HepG2 (cell line): ENCODE results near the gene TMEM86B. TPM values are rescaled to one million over a fixed set of nuclear protein-coding genes. Genes with fewer than 3 reads are reported as not detected.

Experiments
- ATAC-seq: fragments of 200-7000 bp; cut with Tn5 transposase; 3 replicates; pipeline ENCODE4 v1.9.1; 2020; ENCODE audit warnings: mild to moderate bottlenecking, moderate library complexity
- BruUV-seq: library from RNA; stranded (reverse); fragments of 400-500 nt; replicated peaks from 2 replicates; lab custom pipeline; 2021; lab: Mats Ljungman, UMichigan
- CTCF ChIA-PET: fragments of 300-600 bp; formaldehyde crosslinking; extraction: SDS; loops from one replicate; lab custom pipeline; 2021; ENCODE audit warnings: low total read pairs, inconsistent platforms, low intra/inter-chr PET ratio; lab: Yijun Ruan, JAX
- POLR2A ChIA-PET: fragments of 350-600 bp; sonication (Branson Sonifier 250); formaldehyde crosslinking; loops from one replicate; lab custom pipeline; 2020; ENCODE audit warnings: antibody characterized with exemption, inconsistent platforms; lab: Yijun Ruan, JAX
- DNase-seq: peaks from one replicate; pipeline ENCODE4 v3.0.0-alpha.2; 2015; ENCODE audit warnings: low spot score
- FAIRE-seq: peaks from 3 replicates; lab custom pipeline; 2011; peaks lifted over from hg19 to GRCh38; lab: Jason Lieb, UNC
- H2AFZ ChIP-seq: one replicate; pipeline ENCODE4 v1.6.1; 2011; ENCODE audit warnings: low read length, inconsistent platforms
- H3K27ac ChIP-seq: fragments of 300-600 bp; 3 replicates; pipeline ENCODE4 v1.8.0; 2011; ENCODE audit warnings: mixed run types, mild to moderate bottlenecking, mixed read lengths, low read length, inconsistent platforms; ENCODE audit not compliant: insufficient read depth; ENCODE audit errors: extremely low read length
- H3K27me3 ChIP-seq, 2 experiments: fragments of 200-600 bp in 1 of 2; 2 replicates in 1 of 2; 3 replicates in 1 of 2; pipeline versions ENCODE4 v1.6.0 to v1.8.0; 2011; ENCODE audit warnings: low read length in 2 of 2, mild to moderate bottlenecking in 2 of 2, moderate library complexity in 2 of 2, inconsistent platforms in 1 of 2; ENCODE audit not compliant: insufficient read depth in 2 of 2, control insufficient read depth in 1 of 2
- H3K36me3 ChIP-seq, 2 experiments: fragments of 200-600 bp in 1 of 2; replicated peaks in 1 of 2; 2 replicates in 1 of 2; 3 replicates in 1 of 2; pipeline versions ENCODE4 v1.5.1 to v1.8.0; 2011; ENCODE audit warnings: low read length in 2 of 2, inconsistent platforms in 1 of 2; ENCODE audit not compliant: insufficient read depth in 2 of 2, control insufficient read depth in 1 of 2
- H3K4me1 ChIP-seq: 2 replicates; pipeline ENCODE4 v1.5.1; 2012; ENCODE audit warnings: low read length, inconsistent platforms; ENCODE audit not compliant: insufficient read depth
- H3K4me2 ChIP-seq: 2 replicates; pipeline ENCODE4 v1.6.0; 2011; ENCODE audit warnings: low read depth, low read length, inconsistent platforms
- H3K4me3 ChIP-seq, 3 experiments: fragments of 200-600 bp in 1 of 3; sonication (generic), shearing (Covaris generic) in 1 of 3; replicated peaks in 1 of 3; 2 replicates each; pipeline ENCODE4 v1.5.1; 2011 to 2016; ENCODE audit warnings: low read length in 3 of 3, inconsistent platforms in 2 of 3, low read depth in 2 of 3, mild to moderate bottlenecking in 2 of 3, control low read depth in 1 of 3, mixed read lengths in 1 of 3; ENCODE audit not compliant: insufficient read depth in 1 of 3
- H3K79me2 ChIP-seq: one replicate; pipeline ENCODE4 v1.6.1; 2011; ENCODE audit warnings: low read length, inconsistent platforms; ENCODE audit not compliant: insufficient read depth
- H3K9ac ChIP-seq: 2 replicates; pipeline ENCODE4 v1.6.0; 2011; ENCODE audit warnings: mild to moderate bottlenecking, low read depth, low read length, inconsistent platforms; ENCODE audit not compliant: insufficient read depth
- H3K9me3 ChIP-seq: 2 replicates; pipeline ENCODE4 v1.5.1; 2012; ENCODE audit warnings: mild to moderate bottlenecking, low read length
- H4K20me1 ChIP-seq: 2 replicates; pipeline ENCODE4 v1.6.0; 2011; ENCODE audit warnings: inconsistent platforms, mild to moderate bottlenecking, low read length, moderate library complexity; ENCODE audit not compliant: insufficient read depth
- BCLAF1 ChIP-seq: fragments of 450-650 bp; IDR thresholded peaks from 2 replicates; pipeline ENCODE4 v1.6.1; 2017; ENCODE audit warnings: mild to moderate bottlenecking
- DR1 ChIP-seq: sonication (generic); formaldehyde crosslinking; IDR thresholded peaks from 2 replicates; pipeline ENCODE4 v1.8.0; 2021; ENCODE audit warnings: mild to moderate bottlenecking, missing genetic modification reagents, inconsistent platforms
- FLYWCH1 ChIP-seq: sonication (generic); formaldehyde crosslinking; IDR thresholded peaks from 2 replicates; pipeline ENCODE4 v1.8.1; 2023; ENCODE audit warnings: mild to moderate bottlenecking, missing genetic modification reagents
- FOSL2 ChIP-seq: sonication (generic); formaldehyde crosslinking; IDR thresholded peaks from 2 replicates; pipeline ENCODE4 v1.4.0; 2020; ENCODE audit warnings: missing genetic modification reagents
- KLF12 ChIP-seq: sonication (generic); formaldehyde crosslinking; IDR thresholded peaks from 2 replicates; pipeline ENCODE4 v1.4.0; 2020; ENCODE audit warnings: missing genetic modification reagents, borderline replicate concordance
- MBD4 ChIP-seq: IDR thresholded peaks from 2 replicates; pipeline ENCODE4 v1.6.1; 2012; ENCODE audit warnings: low read length, inconsistent platforms, borderline replicate concordance
- MTF2 ChIP-seq: sonication (generic); formaldehyde crosslinking; IDR thresholded peaks from 2 replicates; pipeline ENCODE4 v1.5.0; 2020; ENCODE audit warnings: missing genetic modification reagents, borderline replicate concordance
- MYPOP ChIP-seq: sonication (generic); formaldehyde crosslinking; IDR thresholded peaks from 2 replicates; pipeline ENCODE4 v1.8.1; 2023; ENCODE audit warnings: mild to moderate bottlenecking, moderate library complexity, missing genetic modification reagents
- ONECUT2 ChIP-seq: sonication (generic); formaldehyde crosslinking; IDR thresholded peaks from 2 replicates; pipeline ENCODE4 v1.4.0; 2020; ENCODE audit warnings: missing genetic modification reagents
- RCOR2 ChIP-seq: IDR thresholded peaks from 2 replicates; pipeline ENCODE4 v1.6.1; 2016; ENCODE audit warnings: missing biosample characterization, missing genetic modification reagents
- RFXANK ChIP-seq: IDR thresholded peaks from 2 replicates; pipeline ENCODE4 v1.6.1; 2016
- RXRA ChIP-seq: sonication (generic); formaldehyde crosslinking; IDR thresholded peaks from 2 replicates; pipeline ENCODE4 v1.5.1; 2020; ENCODE audit warnings: missing genetic modification reagents
- SMARCE1 ChIP-seq: fragments of 450-650 bp; IDR thresholded peaks from 2 replicates; pipeline ENCODE4 v1.6.1; 2017; ENCODE audit warnings: borderline replicate concordance
- ZNF143 ChIP-seq: sonication (generic); formaldehyde crosslinking; IDR thresholded peaks from 2 replicates; pipeline ENCODE4 v1.4.0; 2020; ENCODE audit warnings: missing genetic modification reagents
- ZNF552 ChIP-seq: sonication (generic); formaldehyde crosslinking; IDR thresholded peaks from 2 replicates; pipeline ENCODE4 v1.9.0; 2022; ENCODE audit warnings: missing genetic modification reagents, mild to moderate bottlenecking, borderline replicate concordance
- ZNF850 ChIP-seq: sonication (generic); formaldehyde crosslinking; conservative IDR thresholded peaks from 2 replicates; pipeline ENCODE4 v1.9.0; 2021; ENCODE audit warnings: mild to moderate bottlenecking, missing genetic modification reagents
- ZSCAN25 ChIP-seq: sonication (generic); formaldehyde crosslinking; IDR thresholded peaks from 2 replicates; pipeline ENCODE4 v1.8.0; 2022; ENCODE audit warnings: mild to moderate bottlenecking, missing genetic modification reagents
- WGBS: methylation state at CpG from one replicate; pipeline ENCODE4 v1.1.6; 2017; ENCODE audit warnings: low lambda C conversion rate; 5-methylcytosine and 5-hydroxymethylcytosine counted together
- in situ Hi-C: cut with HindIII; loops from 2 replicates; pipeline ENCODE4 v1.10.0; 2017; ENCODE audit warnings: low pct_unique_long_range_greater_than_20kb; ENCODE audit not compliant: extremely low pct_ligation_motif_present
- intact Hi-C: fragments of 100-400 bp; cut with micrococcal nuclease; formaldehyde crosslinking; loops from one replicate; pipeline ENCODE4 v1.10.0; 2022; ENCODE audit not compliant: unreplicated experiment
- polyA plus RNA-seq, 8 experiments: library from polyadenylated mRNA; depleted of rRNA in 3 of 8; stranded (reverse) in 7 of 8; unstranded in 1 of 8; fragments of >200 nt; fragmentation: Illumina TruSeq in 4 of 8; extraction: Trizol in 4 of 8; gene quantifications; 2 replicates each; pipeline versions ENCODE4 v1.2.1 to v1.2.3, GENCODE V29; 2011 to 2016; ENCODE audit warnings: low read depth in 4 of 8, missing spikeins in 1 of 8, mixed read lengths in 1 of 8; ENCODE audit not compliant: insufficient read depth in 1 of 8
- total RNA-seq, 5 experiments: library from RNA; depleted of rRNA; stranded (reverse); fragments of >200 nt; fragmentation: Illumina TruSeq; extraction: Trizol; gene quantifications; 2 replicates each; pipeline ENCODE4 v1.2.3, GENCODE V29; 2016; ENCODE audit warnings: low read depth in 1 of 5

Gene TMEM86B
- total and polyA plus RNA-seq, 2 of the 13 experiments (the other 11 are each of a cell fraction or from before 2014, with no cell fraction given): 7.7 to 9.6 TPM

- Histone ChIP-seq H3K79me2 (peaks cover 96% of the 10 kb centered on the region), H3K9ac (no peak overlapping the region), H2AFZ (no peak overlapping the region), H3K9me3 (no peaks in the 10 kb centered on the region), H3K4me1 (peaks cover 68% of the 10 kb centered on the region), H3K4me3 (no peak overlapping the region)
- in situ Hi-C loops (no loop called here), intact Hi-C loops (no loop called here)
- ChIA-PET CTCF (no interaction called here), POLR2A (interaction anchor here (1.4 kb wide), 1 partner anchor 27 kb away, joined by 3 read pairs; the partner anchor contains the start of gene HSPBP1)
- FAIRE-seq (no peak), ATAC-seq (no peak)
- TF ChIP-seq ONECUT2 (CRISPR knock-in tag) (no peak), FOSL2 (CRISPR knock-in tag) (no peak), ZNF850 (CRISPR knock-in tag) (no peak), ZNF552 (CRISPR knock-in tag) (no peak), KLF12 (CRISPR knock-in tag) (no peak), MBD4 (no peak), ZSCAN25 (CRISPR knock-in tag) (no peak), ZNF143 (CRISPR knock-in tag) (no peak), DR1 (no peak), FLYWCH1 (no peak), RFXANK (CRISPR knock-in tag) (no peak), BCLAF1 (no peak), MTF2 (CRISPR knock-in tag) (no peak), SMARCE1 (no peak), MYPOP (CRISPR knock-in tag) (no peak), RXRA (CRISPR knock-in tag) (no peak), RCOR2 (CRISPR knock-in tag) (no peak)
- TF ChIP-seq, all 625 proteins: peak for 0
- Histone ChIP-seq H3K36me3 (peaks cover 11 to 42% of the 10 kb centered on the region in 2 experiments; a peak in 4 of 5 replicates), H3K4me2 (no peak overlapping the region), H4K20me1 (peaks cover 71% of the 10 kb centered on the region), H3K27me3 (no peaks in the 10 kb centered on the region; a peak in 1 of 5 replicates), H3K27ac (no peak overlapping the region)
- no TSS peak for BruUV-seq
- 96% methylated on average over 13 of the region's 21 CpGs for WGBS
- DNase-seq: no peak
Measured at GRCh38 chr19:55252760-55253663, 24.4 kb upstream of the TMEM86B start.
